GM19043 (cell line): ENCODE measurements around the gene ADA.
"Not testable (repeated sequence)": the region's sequence is repeated elsewhere in the genome, so short reads cannot be mapped to it uniquely, and the experiment has no call there.

Source experiments
- ATAC-seq: cut with Tn5 transposase; IDR thresholded peaks from one replicate; pipeline ENCODE4 v1.9.1; 2021; ENCODE audit warnings: low read depth; ENCODE audit not compliant: unreplicated experiment

Gene ADA

DNA sequence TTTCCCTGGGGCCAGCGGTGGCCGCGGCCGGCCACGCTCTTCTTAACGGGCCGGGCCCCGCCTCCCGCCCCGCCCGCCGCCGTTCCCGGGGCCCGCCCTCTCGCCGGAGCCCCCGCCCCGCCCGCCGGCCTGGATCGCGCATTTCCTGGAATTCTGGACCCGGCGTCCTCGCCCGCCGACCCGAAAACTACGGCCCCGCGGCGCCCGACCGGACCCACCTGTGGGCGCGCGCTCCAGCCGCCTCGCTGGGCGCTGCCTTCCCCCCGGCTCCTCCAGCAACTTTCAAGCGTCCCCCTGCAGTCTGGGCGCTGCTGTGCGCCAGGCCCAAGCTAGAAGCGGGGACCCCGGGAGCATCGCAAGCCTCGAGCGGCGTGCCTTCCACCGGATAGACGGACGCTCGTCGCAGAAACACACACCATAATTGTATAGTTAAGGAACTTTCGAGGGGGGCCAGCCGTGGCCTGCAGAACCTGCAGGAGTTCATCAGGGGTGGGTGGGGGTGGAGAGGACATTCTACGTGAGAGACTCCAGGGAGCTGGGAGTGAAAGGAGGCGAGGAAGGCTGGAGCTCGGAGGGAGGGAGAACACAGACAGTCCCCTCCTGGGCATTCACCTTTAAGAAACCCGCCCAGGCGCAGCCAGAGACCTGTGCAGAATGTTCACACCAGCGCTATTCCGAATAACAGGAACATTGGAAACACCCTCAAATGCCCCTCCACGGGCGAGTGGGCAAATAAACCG lies at the start of gene ADA:
Gene ADA, minus strand, starts transcription at position 16 of the 740 bp plus-strand sequence. CDS start 92 bp downstream, outside the sequence.
- no peak for ATAC-seq

DNA sequence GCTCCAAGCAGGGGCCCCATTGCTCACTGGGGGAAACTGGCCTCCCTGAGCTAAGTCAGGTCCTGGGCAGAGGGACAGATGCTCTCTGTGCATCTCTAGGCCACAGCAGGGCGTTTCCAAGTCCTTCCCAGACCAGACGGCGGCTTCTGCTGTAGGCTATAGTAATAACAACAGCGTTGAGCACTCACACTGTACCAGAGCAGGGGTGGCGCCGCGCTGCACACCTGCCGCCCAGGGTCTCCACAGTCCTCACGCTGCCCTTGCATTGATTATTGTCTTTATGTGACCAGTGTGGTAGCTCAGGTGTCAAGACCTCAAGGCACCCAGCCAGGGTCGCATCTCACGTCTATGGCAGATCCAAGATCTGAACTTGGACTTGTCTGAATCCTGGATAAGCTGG lies 48.8 kb upstream of the ADA start:
- ATAC-seq = no peak

DNA sequence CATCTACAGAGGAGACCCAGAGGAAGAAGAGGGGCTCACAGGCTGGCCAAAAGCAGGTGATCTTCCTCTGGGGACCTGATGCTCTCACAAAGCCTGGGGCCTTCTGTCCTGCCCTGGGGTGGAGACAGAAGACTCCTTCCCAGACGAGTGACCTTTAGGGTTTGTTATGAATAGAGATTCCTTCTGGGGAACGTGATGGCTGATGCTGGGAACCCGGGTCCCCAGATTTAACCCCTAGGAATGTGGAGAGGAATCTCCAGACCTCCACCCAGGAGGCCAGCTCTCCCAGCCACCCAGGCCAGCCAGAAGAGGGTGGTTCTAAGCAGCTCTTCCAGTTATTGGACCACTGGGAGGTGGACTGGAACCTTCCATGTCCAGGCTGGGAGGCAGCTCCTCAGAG lies 46.9 kb upstream of the ADA start:
- ATAC-seq = no peak

DNA sequence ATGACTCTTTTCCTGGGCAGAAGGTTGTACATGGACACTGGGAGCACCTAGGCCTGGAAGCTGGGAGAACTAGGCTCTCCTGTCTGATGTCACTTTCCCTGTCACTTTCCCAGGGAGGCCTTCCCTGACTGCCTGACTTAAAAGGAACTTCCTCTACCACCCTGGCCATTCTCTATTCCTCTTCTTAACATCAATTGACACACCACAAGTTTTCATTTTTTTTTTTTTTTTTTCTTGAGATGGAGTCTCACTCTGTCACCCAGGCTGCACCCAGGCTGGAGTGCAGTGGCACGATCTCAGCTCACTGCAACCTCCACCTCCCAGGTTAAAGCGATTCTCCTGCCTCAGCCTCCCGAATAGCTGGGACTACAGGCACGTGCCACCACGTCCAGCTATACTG lies 45.5 kb upstream of the ADA start:
- ATAC-seq = not testable (repeated sequence)

DNA sequence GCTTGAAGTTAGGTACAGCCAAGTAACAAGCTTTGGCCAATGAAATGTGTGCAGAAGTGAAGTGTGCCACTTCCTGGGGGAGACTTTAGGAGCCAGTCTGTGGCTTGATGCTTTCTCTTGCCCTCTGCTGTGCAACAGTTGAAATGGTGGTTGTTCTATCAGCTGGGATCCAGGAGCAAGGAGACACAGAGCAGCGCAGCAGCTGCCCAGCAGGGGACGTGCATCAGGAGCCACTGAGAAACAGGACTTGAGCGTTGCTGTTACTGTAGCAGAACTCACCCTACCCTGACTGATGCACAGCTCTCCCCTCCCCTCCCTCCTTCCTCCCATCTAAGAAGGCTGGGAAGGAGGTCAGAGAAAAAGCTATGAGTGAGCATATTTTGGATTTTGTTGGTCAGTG lies 44.8 kb upstream of the ADA start:
- no peak for ATAC-seq

DNA sequence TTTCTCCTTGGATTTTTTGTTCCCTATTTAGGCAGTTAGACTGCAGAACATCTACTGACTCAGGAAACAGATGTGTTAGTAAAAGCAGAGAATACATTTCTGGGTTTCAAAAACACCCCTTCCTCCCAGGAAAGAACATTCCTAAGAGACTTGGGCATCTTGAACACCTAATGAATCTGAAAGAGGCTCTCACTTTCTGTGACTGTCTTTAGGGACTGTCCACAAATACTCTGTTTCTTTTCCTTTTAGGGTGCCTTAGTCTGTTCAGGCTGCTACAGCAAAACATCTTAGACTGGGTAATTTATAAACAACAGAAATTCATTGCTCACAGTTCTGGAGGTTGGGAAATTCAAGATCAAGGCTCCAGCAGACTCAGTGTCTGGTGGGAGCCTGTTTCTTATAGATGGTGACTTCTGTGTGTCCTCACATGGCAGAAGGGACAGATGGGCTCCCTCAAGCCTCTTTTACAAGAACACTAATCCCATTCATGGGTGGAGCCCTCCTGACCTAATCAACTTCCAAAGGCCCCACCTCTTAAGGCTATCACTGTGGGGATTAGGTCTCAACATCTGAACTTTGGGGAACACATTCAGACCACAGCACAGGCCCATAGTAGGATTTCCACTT lies 44.3 kb upstream of the ADA start:
- ATAC-seq = no peak

DNA sequence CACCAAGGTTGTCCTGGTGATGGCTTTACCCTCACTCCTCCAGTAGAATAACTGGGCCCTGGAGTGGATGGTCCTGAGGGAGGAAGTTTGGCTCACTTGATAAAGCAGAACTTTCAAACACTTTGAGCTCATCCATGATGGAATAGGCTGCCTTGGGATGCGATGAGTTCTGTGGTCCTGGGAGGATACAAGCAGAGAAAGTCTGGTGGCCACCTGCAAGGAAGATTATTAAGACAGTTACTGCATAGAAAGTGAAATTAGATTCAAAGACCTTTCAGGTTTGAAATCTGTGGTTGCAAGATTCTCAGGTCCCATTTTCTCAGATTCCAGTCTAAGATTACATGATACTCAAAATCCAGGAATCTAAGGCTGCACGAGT lies 43.8 kb upstream of the ADA start:
- ATAC-seq = no peak

DNA sequence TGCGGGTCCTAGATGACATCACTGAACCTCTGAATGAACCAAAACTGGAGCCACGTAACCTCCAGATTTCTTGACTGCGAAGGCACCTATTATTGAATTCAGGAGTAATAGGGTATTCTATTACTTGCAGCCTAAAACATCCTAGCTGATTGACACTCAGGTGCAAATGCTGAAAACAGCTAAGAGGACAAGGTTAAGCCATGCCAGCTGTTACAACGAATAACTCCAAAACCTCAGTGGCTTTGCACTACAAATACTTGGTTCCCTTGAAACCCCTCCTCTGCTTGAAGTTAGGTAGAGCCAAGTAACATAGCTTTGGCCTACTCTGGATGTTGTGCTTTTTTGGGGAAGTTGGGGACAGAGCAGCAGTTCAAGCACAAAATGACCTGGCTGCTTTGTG lies 42.7 kb upstream of the ADA start:
- ATAC-seq = no peak

DNA sequence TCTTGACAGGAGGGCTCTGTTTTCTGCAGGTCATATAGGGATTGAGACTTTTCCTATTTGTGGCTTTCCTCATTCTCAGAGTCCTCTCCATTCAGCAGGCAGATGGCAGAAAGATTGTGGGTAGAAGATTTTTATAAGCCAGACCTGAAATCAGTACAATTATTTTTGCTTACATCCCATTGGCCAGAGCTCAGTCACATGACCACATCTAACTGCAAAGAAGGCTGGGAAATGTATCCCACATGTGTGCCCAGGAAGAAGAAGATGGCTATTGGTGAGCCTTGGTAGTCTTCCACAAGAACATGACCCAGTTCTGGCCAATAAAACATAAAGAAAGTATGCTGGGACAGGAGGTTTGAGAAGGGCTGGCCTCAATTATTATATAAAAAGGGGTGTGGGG lies 42.1 kb upstream of the ADA start:
- ATAC-seq = no peak

DNA sequence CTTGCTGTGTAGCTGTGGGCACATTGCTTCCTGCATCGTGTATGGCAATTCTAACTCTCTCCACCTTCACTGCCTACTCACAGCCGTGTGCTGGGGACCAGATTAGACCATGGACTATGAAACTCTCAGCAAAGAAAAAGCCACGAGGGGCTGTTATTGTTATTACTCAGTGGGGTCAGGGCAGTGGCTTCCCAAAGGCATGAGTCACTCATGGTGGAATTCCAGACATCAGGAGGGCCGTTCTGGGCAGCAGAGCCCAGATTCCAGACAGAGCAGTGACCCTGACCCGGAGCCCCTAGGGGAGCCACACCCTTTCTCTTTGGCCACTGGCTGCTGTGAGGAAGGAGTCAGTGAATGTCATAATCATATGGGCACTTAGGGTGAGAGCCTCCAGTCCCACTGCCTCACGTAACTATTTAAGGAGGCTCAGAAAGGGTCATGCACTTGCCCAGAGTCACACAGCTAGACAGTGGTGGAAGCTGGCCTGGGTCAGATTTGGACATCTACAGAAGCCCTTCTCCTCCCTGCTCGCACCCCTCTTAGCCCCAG lies 41.5 kb upstream of the ADA start:
- ATAC-seq = no peak

DNA sequence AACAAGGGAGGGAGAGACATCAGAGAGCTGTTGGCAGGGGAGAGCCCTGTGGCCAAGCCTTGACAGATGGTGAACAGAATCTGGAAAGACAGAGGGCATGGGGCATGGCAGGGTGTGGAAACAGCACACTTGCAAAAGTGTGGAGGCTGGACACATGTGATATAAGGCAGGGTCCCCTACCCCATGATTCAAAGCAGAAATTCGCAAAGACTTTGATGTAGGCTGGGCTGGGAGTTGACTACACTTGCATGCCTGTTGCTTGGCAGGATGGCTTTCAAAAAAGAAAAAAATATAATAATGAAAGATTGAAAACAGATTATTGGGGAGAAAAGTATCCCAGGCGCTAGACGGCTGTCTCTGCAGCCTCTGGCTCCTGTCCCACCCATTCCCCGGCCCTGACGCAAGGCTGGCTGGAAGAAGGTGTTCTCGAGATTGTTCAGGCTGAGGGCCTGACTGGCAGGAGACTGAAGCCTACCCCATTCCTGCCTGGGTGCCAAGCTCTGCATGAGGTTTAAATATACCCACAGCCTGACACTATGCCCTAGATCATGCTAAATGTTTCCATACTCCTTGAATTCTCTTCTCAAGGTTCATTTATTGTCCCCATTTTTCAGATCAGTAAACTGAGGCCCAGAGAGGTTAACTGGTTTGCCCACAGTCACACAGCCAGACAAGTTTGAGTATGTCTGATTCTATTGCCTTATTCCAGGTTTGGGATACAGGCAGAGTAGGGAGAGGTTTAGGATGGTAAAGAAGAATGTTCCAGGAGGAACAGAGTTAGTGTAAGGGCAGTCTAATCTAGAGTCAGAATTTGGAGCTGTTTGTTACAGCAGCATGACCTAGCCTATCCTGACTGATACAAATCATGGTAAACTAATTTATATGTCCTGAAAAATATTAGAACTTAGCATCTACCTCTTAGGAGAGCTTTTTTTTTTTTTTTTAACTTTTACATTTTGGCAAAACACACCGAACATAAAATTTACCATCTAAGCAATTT lies 40.2 kb upstream of the ADA start:
- no peak for ATAC-seq

DNA sequence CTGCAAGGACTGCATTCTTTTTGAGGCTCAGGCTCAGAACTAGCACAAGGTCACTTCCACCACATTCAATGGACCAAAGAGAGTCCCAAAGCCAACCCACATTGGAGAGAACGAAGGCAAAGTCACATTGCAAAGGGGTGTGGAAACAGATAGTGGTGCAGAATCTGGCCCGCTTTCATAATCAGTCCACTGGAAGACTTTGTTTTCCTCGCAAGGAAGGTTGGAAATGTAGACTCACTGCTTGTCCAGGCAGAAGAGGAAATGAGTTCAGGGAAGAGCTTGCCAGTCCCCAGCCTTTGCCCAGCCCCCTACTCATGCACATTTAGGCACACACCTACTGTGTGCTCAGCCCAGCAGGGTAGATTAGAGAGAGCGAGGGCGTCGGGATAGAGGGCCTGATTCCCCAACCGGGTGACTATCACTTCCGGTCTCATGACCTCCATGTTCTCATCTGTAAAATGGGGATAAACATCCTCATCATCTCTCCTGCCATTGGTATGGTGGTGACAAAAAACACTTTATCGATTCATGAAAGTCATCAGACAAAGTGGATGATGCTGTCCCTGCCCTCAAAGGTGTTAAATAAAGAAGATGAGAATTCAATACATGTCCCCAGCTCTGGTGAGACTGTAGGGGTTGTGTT lies 39.4 kb upstream of the ADA start:
- no peak for ATAC-seq

DNA sequence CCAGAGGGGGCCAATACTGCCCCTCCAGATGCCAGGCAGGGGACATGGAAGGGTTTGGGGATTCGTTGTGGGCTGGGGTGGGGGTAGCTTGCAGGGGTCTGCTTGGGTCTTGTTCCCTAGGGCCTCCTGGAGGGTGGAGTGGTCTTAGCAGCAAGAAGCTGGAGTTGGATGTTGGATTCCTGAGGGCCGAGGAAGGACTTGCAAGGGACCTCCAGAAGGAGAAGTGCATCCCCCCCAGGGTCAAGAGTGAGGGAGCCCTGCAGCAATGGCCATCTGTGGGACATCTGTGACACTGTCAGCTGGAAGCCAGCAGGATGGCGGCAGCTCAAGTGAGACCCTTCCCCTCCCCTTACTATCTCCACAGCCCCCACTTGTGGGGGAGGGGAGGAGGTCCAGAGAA lies 38.3 kb upstream of the ADA start:
- no peak for ATAC-seq

DNA sequence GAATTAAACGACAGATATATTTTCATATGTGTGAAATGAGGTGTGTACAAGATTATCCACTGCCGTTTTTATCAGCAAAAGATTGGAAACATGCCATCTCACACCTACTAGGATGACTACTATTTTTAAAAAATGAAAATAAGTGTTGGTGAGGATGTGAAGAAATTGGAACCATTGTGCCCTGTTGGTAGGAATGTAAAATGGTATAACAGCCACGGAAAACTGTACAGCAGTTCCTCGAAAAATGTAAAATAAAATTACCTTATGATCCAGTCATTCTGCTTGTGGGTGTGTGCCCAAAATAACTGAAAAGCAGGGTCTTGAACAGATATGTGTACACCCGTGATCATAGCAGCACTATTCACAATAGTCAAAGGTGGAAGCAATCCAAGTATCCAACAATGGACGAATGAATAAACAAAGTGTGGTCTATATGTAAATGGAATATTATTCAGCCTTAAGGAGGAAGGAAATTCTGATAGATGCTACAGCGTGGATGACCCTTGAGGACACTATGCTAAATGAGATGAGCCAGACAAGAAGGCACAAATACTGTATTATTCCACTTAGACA lies 36.6 kb upstream of the ADA start:
- no peak for ATAC-seq

DNA sequence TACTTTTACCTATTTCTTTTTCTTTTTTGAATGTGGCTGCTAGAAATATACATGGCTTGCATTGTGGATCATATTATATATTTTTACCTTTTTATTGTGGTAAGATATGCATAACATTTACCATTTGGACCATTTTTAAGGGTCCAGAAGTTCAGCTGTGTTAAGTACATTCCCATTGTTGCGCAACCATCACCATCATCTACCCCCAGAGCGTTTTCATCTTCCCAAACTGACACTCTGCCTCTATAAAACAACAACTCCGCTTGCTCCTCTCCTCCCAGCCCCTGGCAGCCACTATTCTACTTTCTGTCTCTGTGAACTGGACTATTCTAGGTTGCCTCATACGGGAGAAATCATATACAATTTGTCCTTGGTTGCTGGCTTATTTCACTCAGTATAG lies 35.4 kb upstream of the ADA start:
- ATAC-seq = no peak

DNA sequence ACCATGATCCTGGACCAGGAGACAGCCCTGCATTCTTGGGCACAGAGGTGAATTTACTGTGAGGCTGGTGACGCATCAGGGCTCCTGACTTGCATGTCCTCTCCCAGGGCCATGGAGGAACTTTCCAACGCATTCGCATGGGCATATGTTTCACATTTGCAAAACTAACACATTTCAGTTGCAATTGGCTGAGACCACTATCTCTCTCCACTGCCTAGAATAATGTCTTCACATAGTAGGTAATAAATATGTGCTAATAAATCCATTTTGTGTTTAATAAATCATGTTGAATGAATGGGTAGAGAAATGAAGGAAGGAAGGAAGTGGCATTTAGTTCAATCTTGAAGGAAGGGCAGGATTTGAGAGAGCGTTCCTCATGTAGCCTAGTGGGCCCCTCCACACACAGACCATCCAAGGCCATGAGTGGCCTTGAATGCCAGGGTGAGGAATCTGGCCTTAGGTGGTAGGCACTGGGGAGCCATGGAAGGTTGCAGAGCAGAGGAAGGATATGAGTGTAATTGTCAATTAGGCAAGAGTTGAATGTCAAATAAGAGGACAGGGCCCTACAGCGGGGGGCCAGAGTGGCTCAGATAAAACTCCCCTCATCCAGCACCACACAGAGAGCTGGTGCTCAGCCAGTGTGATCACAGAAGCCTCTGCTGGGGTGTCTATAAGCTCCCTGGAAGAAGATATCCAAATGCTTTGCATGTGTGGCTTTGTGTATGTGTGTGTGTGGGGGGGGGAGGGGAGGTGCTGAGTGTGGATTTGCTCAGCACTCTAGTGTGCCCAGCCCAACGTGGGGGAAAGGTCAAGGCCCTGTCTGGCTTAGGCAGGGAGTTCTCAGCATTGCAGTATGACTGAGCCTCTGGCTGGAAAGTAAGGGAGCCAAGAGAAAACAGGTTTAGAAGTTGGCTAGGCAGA lies 32.8 kb upstream of the ADA start:
- ATAC-seq = no peak

DNA sequence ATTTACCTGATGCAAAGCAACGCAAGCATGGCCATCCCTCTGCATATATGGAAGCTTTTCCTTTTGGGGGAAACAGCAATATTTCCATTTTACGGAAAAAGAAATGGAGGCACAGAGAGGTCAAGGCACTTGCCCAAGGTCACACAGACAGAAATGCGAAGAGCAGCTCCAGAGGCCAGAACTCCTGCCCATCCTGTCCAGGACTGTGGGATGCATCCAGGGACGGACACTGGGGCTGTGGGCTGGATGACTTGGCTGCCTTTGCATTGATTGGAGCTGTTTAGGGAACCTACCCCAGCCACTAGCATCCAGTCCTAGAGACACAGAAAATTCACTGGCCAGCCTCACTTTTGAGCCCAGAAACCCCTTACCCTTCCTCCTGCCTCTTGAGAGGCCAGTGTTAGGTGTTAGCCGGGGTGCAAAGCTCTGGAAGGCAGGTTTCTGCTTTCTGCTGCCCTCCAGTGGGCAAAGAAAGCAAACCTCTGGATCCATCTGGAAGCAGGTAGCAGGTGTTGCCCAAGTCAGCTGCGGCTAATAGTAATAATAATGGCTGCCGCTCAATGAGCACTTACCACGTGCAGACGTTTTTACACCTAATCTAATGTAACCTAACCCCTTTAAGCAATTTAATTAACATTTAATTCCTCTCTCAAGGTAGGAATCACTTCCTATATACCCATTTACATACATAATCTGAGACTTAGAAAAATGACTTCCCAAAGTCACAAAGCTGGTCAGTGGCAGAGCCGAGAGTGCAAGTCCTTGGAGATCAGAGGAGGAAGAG lies 32.0 kb upstream of the ADA start:
- ATAC-seq = no peak

DNA sequence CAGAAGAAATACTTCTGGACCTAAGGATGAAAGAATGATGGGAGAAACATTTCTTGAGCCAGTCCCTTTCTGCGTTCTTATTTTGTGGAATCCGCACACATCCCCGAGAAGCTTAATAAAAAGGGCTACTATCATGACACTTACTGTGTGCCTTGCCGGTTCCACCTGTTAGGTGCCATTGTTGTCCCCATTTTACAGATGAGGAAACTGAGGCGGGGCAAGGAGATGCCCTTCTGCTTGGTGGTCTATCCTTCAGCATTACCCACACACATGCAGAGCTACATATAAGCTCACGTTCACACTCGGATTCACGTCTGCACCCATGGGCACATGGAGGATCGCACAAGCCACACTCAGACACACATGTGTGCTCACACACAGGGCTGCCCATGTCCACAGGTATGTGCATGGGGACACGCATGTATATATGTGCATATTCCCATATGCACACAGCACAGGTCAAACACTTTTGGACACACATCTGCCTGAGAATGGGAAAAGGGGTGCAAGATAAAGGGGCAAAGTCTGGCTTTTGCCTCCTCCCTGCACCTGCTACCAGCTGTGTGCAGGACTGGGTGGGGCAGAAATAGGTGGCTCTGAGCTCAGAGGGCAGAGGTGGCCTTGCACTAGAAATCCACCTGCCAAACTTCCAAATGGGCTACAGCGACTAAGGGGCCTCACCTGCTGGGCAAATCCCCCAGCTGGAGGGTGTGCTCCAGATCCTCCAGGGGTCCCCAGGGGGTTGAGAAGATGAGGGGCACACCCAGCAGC lies 30.5 kb upstream of the ADA start:
- ATAC-seq = no peak
